CD4-positive, alpha-beta T cell treated with Interleukin-6 at 100 ng/mL for 8 hours (primary cell): Measurements from ENCODE around the gene SCAMP5.

ENCODE experiments used
- DNase-seq: peaks from one replicate; pipeline ENCODE4 v3.0.0-alpha.2; 2020; ENCODE audit warnings: mixed read lengths, low spot score

Gene SCAMP5, protein sequence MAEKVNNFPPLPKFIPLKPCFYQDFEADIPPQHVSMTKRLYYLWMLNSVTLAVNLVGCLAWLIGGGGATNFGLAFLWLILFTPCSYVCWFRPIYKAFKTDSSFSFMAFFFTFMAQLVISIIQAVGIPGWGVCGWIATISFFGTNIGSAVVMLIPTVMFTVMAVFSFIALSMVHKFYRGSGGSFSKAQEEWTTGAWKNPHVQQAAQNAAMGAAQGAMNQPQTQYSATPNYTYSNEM

DNA sequence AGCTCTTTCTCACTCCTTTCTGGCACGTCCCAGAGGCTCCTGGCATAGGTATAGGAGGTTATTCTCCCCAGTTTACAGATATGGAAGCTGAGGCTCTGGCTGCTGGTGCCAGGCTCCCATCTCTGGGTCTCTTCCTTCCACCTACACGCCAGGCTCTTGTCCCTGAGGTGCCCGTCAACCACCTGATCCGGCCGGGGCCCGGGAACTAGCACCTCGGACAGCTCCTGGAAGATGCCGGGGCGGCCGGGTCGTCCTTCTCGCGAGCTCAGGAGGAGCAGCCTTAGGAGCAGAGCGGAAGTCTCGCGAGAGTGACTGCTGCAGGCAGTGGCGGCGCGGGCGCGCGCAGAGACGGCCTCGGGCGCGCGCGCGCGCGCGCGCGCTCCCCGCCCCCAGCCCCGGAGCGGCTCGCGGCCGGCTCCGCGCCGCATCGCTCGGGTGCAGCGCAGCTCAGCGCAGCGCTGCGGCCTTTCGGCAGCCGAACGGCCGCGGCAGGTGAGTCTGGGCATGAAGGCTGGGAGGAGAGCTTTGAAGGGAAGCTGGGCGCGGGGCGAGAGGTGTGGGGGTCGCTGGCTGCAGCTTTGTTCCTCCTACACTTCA is at the start of gene SCAMP5:
Gene SCAMP5, plus strand, starts transcription at position 382 of the 597 bp plus-strand sequence. CDS start 16,277 bp downstream, outside the sequence.
- DNase-seq: peak; percentile 88

DNA sequence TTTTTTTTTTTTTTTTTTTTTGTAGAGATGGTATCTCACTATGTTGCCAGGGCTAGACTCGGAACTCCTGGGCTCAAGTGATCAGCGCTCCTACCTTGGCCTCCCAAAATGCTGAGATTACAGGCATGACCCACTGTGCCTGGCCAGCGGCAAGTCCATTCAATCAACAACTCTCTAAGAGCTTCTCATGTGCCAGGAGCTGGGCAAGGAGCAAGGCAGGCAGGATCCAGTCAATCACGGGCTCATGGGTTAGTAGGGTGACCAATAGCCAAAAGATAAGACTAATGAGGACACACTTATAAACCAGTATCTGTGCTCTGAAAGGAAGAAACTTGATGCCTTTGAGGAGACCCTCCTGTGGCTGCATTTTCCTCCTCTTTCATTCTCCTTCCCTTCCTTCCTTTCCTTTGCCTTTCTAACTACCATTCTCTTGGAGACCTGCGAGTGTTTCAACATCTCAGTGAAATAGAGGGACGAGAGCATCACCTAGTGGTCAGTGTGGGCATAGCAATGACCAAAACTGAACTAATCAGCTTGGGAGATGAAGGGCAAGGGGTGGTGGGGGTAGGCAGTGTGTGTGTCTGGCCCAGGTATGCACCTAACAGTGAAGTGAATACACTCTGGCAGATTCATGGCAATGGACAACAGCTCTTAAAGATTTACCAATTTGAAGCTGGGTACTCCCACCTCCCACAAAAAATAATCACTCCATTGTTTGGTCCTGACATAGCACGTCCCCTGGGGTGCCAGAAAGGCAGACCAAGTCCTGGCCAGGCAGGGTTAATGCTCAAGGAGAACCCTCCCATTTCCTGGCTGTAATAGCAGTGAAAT is 45.1 kb upstream of the SCAMP5 start:
- DNase-seq: peak; percentile 74

DNA sequence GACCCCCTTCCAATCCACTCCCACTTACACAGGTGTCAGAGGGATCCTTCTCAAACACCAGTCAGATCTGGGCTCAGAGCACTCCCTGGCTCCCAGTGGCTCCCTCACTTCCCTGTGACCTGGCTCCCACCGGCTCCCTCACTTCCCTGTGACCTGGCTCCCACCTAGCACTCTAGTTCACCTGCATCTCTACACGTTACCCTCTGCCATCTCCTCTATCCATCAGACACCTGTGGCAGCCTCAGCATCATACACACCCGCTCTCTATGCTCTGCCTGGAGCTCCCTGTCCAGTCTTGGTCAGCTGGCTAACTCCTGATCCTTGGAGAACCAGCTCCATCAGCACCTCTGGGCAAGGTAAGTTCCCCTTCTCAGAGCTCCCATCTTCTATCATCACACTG is 44.4 kb upstream of the SCAMP5 start:
- DNase-seq: no peak

DNA sequence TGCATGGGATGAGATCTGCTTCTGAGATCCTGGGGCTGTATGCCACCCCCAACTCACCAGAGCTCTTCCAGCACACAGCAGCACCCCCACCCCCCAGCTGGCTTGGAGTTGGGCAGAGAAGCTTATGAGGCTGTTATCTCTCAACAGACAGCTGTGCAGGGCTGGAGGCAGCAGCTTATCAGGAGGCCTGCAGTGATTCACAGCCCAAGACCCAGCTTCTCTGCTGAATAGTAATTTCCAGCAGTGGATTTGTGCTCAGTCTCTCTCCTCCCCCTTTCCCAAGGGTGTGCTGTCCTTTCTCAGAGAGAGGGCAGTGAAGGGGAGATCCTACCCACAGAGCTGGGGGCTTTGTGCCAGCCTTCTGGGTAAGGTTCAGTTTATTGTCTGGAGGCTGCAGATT is 40.8 kb upstream of the SCAMP5 start:
- no peak for DNase-seq

DNA sequence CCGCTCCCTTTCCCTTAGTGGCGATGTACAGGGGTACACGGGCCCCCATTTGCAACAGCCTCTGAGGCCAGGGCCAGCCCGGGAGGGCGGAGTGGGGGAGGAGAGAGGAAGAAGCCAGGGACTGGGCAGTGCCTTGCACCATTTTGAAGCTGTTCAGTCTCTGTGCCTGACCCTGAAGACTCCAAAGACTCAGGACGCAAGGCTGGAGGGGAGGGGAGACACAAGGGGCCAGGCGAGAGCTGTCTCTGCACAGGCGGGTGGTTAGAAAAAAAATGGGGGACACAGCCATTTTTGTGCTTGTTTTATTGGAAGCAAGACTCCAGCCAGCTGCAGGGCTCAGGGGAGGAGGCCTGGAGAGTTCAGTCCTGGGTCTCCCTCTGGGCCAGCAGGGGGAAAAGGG is 40.3 kb upstream of the SCAMP5 start:
- DNase-seq: no peak

DNA sequence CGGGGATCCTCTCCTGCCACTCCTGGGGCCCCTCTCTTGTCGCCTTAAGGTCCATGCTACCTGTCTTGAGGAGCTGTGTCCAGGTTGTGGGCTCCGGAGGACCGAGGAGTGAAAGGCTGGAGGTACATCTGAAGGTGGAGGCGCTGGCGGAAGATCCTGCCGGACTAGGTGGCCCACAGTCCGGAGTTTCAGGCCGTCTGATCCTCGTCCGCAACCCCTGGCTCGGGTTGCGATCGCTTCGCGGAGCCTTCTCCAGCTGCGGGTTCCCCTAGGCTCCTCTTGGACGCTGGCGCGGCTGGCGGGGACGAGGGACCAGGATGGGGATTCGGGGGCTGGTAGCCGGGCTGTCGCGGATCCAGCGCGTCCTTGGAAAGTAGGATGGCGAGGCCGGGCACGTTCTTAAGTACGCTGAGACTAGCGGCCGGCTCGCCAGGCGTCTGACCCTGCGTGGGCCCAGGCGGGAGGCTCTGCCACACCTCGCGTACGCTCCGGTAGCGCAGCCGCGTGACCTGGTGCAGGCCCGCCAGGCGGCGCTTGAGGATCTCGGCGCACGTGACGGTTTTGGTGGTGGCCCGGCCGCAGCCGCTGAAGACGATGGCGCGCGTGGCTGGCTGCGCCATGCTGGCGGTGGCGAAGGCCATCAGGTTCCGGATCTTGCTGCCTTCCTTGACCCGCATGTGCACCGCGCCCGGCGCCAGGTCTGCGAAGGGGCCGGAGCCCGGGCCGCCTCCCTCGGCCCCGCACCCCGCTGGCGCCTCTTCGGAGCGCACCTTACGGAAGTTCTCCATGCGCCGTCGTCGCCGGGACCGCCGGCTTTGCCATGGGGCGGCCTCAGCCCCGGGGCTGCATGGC is 39.3 kb upstream of the SCAMP5 start:
- peak; percentile 56 for DNase-seq

DNA sequence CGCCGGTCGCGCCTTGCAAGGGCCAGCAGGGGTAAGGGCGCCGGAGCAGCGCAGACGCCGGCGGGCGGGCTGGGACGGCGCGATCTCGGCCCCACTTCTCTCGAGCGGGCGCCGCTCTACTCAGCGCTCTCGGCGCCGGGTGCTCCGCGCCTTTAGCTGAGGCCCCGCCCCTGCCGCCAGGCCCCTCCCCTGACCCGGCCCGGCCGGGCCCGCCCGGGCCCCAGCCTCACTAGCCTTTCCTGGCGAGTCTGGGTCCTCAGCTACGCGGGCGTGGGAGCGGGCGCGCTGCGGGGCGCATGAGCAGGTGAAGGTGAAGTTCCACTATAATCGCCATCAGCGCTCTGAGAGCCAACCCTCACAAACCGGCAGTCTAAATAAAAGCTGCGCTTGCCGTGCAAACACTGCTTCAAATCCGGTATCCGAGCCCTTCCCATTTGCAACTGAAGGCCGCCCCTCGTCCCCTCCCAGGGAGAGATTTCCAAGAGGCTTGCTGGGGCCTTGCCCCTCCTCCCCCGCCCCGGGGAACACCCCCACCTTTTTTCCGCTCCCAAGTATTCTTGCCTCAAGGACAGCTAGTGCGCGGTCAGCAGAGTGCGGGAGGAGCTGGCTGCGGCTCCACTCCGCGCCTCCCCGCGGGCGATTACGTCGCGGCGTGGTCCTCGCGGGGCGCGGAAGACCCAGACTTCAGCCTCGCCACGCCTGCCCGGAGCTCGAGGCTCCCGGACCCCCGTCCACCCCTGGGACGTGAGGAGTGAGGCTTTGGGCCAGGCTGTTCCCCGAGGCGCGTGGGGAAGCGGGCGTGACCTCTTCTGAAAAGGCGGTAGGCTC is 38.5 kb upstream of the SCAMP5 start, which contains the start of gene RPP25:
Gene RPP25, minus strand, starts transcription at position 125 of the 828 bp plus-strand sequence. CDS start 189 bp downstream, outside the sequence.
- peak; percentile 50 for DNase-seq

DNA sequence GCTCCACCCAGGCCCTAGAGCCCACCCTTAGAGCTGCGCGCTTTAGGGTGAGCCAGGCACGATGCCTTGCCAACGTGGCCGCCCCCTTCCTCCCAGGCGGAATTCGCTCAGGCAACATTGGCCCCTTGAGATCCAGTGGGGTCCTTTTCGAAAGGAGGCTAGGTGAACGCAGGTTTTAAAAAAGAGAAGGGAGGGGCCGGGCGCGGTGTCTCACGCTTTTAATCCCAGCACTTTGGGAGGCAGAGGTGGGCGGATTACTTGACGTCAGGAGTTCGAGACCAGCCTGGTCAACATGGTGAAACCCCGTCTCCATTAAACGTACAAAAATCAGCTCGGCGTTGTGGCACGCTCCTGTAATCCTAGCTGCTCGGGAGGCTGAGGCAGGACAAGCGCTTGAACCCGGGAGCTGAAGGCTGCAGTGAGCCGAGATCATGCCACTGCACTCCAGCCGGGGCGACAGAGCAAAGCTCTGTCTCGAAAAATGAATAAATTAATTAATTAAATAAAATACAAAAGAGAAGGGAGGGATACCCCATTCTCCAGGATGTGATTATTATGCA is 37.8 kb upstream of the SCAMP5 start:
- DNase-seq: no peak

DNA sequence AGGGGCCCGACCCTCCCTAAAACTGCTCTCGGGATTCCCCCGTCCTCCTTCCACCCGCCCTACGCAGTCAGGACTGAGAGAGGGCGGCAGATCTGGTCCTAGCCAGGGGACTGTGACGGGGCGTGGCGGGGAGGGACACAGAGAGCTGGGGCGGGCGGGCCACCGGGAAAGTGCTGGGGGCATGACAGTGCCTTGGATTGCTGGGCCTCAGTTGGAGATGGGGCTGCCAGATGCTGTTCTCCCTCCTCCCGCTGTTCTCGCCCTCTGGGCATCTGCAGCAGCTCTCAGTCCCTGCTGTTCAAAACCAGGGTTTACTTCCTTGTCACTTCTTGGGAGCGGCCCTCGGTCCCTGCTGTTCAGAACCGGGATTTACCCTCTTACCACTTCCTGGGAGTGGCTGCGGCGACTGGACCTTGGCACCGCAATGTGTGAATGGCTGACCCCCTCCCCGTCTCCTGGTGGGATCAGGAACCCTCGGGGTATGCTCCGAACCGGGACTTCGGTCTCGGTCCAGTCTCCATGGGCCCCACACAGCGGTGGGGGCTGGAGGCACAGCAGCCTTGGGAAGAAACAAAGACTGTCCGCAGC is 36.9 kb upstream of the SCAMP5 start:
- no peak for DNase-seq

DNA sequence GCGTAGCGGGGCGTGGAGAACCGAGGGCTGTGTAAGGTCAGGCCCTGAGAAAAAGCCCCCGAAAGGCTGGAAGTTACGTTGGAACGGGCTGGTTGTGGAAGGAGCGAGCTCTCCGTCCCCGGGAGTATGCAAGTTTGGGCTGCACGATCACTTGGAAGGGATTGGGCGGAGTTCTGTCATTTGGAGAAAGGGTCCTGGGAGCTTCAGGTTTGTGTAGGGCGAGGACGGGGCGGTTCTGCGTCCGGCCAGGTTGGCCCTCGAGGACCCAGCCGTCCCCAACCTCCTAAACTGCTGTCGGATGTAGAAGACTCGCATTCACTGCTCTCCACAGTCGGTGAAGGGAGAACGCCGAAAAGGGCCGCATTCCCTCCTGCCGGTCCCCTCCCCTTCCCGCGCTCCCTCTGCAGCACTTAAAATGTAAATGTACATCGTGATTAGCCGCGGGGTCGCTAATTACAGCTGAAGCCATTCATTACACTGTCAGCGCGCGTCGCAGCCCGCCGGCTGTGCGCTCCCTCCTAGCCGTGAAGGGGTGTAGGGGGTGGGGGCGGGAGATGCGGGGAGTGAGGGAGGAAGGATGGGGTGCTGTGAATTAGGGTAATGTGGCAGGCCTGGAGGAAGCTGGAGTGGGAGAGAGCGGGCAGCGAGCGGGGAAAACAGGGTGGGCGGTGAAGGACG is 36.3 kb upstream of the SCAMP5 start:
- no peak for DNase-seq

DNA sequence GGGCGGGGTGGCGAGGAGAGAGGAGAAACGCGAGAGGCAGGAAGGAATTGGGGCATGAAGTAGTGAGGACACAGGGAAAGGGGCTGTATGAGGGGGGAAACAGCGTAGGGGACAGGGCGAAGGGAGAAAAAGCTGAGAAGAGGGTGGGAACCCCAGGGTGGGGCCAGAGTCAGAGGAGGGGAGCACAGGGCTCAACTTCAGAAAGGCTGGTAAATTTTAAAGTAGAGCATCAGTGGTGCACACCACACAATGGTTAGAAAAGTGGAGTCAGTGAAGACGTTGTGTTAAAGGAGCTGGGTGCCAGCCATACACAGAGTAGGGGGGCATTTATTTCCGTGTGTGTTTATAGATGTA is 35.8 kb upstream of the SCAMP5 start:
- no peak for DNase-seq

DNA sequence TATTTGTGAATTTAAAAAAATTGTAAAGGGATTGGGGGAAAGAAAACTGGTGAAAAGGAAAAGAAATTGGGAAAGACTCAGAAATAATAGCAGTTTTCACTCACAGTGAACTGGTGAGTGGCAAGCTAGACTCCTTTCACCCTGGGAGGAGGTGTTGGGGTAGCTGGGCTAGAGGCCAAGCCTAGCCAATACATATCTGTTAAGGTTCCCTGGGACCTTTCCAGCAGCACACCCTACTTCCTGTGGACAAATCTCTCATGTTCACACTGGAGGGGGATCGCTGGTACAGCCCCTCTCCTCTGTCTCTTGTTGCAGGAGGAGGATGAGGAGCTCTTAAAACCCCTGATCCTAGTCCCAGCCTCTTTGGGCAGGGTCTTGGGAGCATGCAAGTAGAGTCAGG is 35.1 kb upstream of the SCAMP5 start:
- no peak for DNase-seq

DNA sequence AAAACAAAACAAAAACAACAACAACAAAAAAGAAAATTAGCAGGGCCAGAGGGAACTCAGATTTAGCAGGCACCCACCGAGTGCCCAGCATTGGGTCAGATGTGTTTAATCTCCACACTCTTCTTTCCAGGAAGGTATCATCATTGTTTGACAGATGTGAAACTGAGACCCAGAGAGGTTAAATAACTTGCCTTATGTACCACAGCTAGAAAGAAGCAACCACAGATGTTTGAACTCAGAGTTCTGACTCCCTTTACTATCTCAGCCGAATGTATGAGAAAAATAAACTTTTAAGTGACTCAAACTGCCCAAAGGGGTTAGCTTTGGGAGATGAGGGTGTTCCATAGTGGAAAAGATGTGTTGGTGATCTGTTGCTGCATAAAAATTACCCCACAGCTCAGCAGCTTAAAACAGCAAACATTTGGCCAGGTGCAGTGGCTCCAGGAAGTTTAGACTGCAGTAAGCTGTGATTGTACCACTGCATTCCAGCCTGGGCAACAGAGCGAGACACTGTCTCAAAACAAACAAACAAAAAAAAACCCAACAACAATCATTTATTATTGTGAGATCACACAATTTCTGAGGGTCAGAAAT is 34.3 kb upstream of the SCAMP5 start:
- DNase-seq: no peak

DNA sequence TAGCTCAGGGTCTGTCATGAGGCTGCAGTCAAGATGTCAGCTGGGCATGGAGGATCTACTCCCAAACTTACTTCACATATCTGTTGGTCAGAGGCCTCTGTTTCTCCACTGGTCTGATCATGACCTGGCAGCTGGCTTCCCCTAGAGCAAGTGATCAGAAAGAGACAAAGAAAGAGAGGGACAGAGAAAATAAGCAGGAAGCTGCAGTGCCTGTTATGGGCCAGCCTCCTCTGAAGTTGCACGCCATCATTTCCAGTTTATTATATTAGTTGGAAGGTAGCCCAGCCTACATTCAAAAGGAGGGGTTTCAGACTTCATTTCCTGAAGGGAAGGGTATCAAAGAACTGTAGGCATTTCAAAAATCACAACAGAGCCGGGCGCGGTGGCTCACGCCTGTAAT is 33.7 kb upstream of the SCAMP5 start:
- DNase-seq: no peak

DNA sequence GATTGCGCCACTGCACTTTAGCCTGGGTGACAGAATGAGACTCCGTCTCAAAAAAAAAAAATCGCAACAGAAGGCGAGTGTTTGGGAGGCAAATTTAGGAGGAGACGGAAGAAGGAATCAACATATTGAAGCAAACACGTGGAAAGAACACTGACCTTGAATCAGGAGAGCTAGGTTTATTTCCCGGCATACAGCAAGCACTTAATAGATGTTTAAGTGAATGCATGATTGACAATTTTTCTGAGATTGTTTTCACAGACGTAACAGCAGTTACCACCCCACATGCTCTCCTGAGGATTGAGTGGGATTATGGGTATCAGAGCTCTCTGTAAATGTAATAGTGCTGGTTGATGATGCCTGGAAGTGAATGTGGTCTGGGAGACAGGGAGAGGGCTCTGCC is 33.1 kb upstream of the SCAMP5 start:
- DNase-seq: no peak

DNA sequence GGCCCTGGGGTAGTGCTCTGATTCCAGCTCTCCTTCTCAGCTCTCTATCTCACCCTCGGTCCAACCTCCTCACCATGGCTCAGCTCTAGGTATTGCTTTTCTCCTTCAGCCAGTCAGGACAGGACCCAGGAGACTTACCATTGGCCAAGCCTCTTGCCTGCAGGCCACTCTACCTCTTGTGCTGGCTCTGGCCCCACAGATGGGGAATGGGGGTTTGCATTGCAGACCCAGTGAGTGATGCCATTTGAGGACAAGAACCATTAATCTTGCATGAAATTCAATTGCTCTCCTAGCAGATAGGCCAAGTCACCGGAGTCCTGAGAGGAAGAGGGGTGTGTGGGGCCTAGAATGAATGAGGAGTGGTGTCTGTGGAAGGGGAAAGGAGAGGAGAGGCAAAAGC is 32.7 kb upstream of the SCAMP5 start:
- no peak for DNase-seq

DNA sequence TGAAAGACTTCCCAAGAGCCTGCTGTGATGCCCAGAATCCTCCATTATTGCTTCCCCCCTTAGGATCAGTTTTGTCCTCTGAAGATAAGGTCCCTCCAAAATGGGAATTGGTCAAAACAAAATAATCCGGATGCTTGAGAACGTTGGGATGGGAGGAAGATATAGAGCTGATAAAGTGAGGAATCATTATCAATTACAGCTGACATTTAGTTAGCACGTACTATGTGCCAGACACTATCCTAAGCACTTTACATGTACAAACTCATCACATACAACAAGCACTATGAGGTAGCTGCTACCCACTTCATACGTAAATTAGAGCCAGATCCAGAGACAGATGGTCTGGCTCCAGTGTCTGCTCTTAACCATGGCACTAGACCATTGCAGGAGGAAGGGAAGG is 32.1 kb upstream of the SCAMP5 start:
- no peak for DNase-seq

DNA sequence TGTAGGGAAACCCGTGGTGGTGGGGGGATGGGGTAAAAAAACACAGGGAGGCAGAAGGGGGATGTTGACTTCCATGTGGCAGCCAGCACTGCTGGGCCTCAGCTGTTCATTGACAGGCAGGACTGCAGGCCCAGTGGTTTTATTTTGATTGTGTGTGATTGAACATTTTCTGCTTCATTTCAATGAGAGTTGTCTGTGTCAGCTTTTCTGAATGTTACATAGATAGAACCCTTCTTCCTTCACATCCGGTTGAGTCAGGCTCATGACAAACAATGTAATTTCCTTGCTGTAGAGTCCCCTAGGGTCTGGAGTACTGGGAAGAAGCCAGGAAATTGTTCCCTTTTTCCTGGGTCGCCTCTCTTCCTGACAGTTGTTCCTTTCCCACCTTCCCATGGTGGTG is 30.6 kb upstream of the SCAMP5 start:
- no peak for DNase-seq

DNA sequence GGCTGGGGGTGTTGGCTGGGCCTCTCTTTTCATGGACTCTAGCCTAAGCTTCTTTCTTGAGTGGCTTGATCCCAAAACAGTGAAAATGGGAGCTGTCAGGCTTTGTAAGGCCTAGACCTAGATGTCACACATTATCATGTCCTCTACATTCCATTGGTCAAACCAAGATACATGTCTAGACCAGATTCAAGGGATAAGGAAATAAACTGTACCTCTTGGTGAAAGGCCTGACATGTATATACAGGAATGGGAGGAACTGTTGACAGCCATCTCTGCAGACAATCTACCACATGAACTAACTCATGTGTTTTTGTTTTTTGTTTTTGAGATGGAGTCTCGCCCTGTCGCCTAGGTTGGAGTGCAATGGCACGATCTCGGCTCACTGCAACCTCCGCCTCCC is 27.7 kb upstream of the SCAMP5 start:
- DNase-seq: no peak

DNA sequence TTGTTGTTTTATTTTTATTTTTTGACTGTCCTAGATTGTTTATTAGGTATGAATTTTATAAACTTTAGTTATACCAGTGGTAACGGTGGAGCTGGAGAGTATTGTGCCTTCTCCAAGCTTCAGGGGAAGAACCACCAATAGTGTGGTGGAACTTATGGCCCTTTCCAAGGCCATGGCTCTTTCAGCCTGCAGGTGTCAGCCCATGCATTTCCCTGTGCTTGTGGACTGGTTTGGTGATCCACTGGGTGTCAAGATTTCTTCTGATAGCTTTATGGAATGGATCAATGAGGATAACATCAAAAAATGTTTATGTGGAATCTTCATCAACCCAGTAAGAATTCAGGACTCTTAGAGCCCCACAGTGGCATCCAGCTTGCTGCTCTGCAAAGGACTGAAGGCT is 19.2 kb upstream of the SCAMP5 start:
- no peak for DNase-seq
